GOT3 (cell line): Measurements from ENCODE around the gene COL9A2.

ENCODE experiments used
- DNase-seq: peaks from one replicate; lab custom pipeline; 2025; ENCODE audit warnings: mixed read lengths; lab: John Stamatoyannopoulos, UW

COL9A2 gene

GRCh38 chr1:40257688-40258444, 59.2 kb downstream of the COL9A2 start, which contains the start of gene ZMPSTE24:
Gene ZMPSTE24 (plus strand): TSS chr1:40258236. CDS start chr1:40258272, 36 bp downstream.
- peak; percentile 78 for DNase-seq

GRCh38 chr1:40257313-40257687, 59.8 kb downstream of the COL9A2 start:
- DNase-seq: no peak

GRCh38 chr1:40256401-40257084, 60.5 kb downstream of the COL9A2 start:
- DNase-seq: no peak

GRCh38 chr1:40255231-40255630, 61.9 kb downstream of the COL9A2 start:
- no peak for DNase-seq

GRCh38 chr1:40252601-40253000, 64.5 kb downstream of the COL9A2 start:
- DNase-seq: no peak

GRCh38 chr1:40251456-40251855, 65.6 kb downstream of the COL9A2 start:
- DNase-seq: no peak
